Measurements from ENCODE around the gene TRRAP.

The TRRAP gene

GRCh38 chr7:99008921-99009530 is 130.7 kb downstream of the TRRAP start:
- DNase-seq, result no peak

- no peak for DNase-seq
Observed at GRCh38 chr7:99010281-99010680, 131.9 kb downstream of the TRRAP start.

GRCh38 chr7:99011341-99011705 is 133.0 kb downstream of the TRRAP start:
- DNase-seq, result peak; percentile 16

- peak; percentile 16 for DNase-seq
Observed at GRCh38 chr7:99011706-99012404, 133.5 kb downstream of the TRRAP start.

- DNase-seq, result no peak
Observed at GRCh38 chr7:99012722-99013121, 134.4 kb downstream of the TRRAP start.

- no peak for DNase-seq
Observed at GRCh38 chr7:99013266-99014112, 135.2 kb downstream of the TRRAP start.

- no peak for DNase-seq
Observed at GRCh38 chr7:99014113-99014985, 136.0 kb downstream of the TRRAP start.

- DNase-seq, result no peak
Observed at GRCh38 chr7:99016196-99016595, 137.9 kb downstream of the TRRAP start.

- no peak for DNase-seq
Observed at GRCh38 chr7:99019523-99020412, 141.4 kb downstream of the TRRAP start.

- DNase-seq, result no peak
Observed at GRCh38 chr7:99020413-99020715, 142.0 kb downstream of the TRRAP start.

- DNase-seq, result peak; percentile 18
Observed at GRCh38 chr7:99021941-99022560, 143.7 kb downstream of the TRRAP start.

- DNase-seq, result no peak
Observed at GRCh38 chr7:99024066-99024465, 145.7 kb downstream of the TRRAP start.

- no peak for DNase-seq
Observed at GRCh38 chr7:99027241-99027640, 148.9 kb downstream of the TRRAP start.

- no peak for DNase-seq
Observed at GRCh38 chr7:99027841-99028240, 149.5 kb downstream of the TRRAP start.

- no peak for DNase-seq
Observed at GRCh38 chr7:99028261-99028973, 150.1 kb downstream of the TRRAP start.

- no peak for DNase-seq
Observed at GRCh38 chr7:99029466-99030435, 151.4 kb downstream of the TRRAP start.

GRCh38 chr7:99030457-99030856 is 152.1 kb downstream of the TRRAP start:
- DNase-seq, result peak; percentile 1

GRCh38 chr7:99030951-99031350 is 152.6 kb downstream of the TRRAP start:
- peak; percentile 13 for DNase-seq

GRCh38 chr7:99031496-99031895 is 153.2 kb downstream of the TRRAP start:
- DNase-seq, result peak; percentile 6

- DNase-seq, result peak; percentile 16
Observed at GRCh38 chr7:99032928-99033327, 154.6 kb downstream of the TRRAP start.

Measured in stimulated activated CD8-positive, alpha-beta memory T cell treated with anti-CD3 and anti-CD28 coated beads, Interleukin-4, amount 100 ng/mL, for 48 hours (primary cell).